Panc1 (cell line): ENCODE data around the gene AIG1.
"Not testable (repeated sequence)": the region's sequence is repeated elsewhere in the genome, so short reads cannot be mapped to it uniquely, and the experiment has no call there.

ENCODE experiments used
- CTCF ChIP-seq: fragments of 450-650 bp; IDR thresholded peaks from 2 replicates; pipeline ENCODE4 v1.5.1; 2017; ENCODE audit warnings: mild to moderate bottlenecking
- POLR2AphosphoS5 ChIP-seq: IDR thresholded peaks from 2 replicates; pipeline ENCODE4 v1.6.1; 2012; ENCODE audit warnings: mild to moderate bottlenecking, low read depth, low read length, moderate library complexity
- REST ChIP-seq, 2 experiments: IDR thresholded peaks; 2 replicates each; pipeline ENCODE4 v1.6.1; 2011 to 2012; ENCODE audit warnings: low read depth in 2 of 2, control low read depth in 1 of 2, low read length in 1 of 2, mild to moderate bottlenecking in 1 of 2, moderate library complexity in 1 of 2; ENCODE audit not compliant: insufficient read depth in 1 of 2
- SIN3A ChIP-seq: IDR thresholded peaks from 2 replicates; pipeline ENCODE4 v1.6.1; 2012; ENCODE audit warnings: low read depth, mild to moderate bottlenecking, low read length, moderate library complexity, borderline replicate concordance; ENCODE audit not compliant: insufficient read depth
- TCF7L2 ChIP-seq: IDR thresholded peaks from 2 replicates; pipeline ENCODE4 v1.6.1; 2011; ENCODE audit warnings: mild to moderate bottlenecking, low read depth, low read length, inconsistent platforms

- not testable (repeated sequence) for TF ChIP-seq CTCF; POLR2AphosphoS5; TCF7L2; REST (IDR thresholded peaks at IDR 0.05; ENCODE audit: insufficient read depth in 1 of 2, low read depth in 2 of 2, low read length in 1 of 2); SIN3A
These were observed 16.3 kb upstream of the AIG1 start for GRCh38 chr6:143044345-143044744.
